Measurements from ENCODE around the gene FAM181B.
"Not testable (repeated sequence)": the region's sequence is repeated elsewhere in the genome, so short reads cannot be mapped to it uniquely, and the experiment has no call there.

The FAM181B gene

GRCh38 chr11:82732348-82732733 is 1.3 kb downstream of the FAM181B start:
- DNase-seq (ENCODE audit: low read depth in 2 of 2): no peak

GRCh38 chr11:82731691-82732277 is 1.9 kb downstream of the FAM181B start:
- DNase-seq (ENCODE audit: low read depth in 2 of 2): no peak

- DNase-seq (ENCODE audit: low read depth in 2 of 2): no peak
Measured at GRCh38 chr11:82730754-82731153, 2.9 kb downstream of the FAM181B start.

GRCh38 chr11:82730286-82730685 is 3.4 kb downstream of the FAM181B start:
- DNase-seq (ENCODE audit: low read depth in 2 of 2): no peak

GRCh38 chr11:82724026-82724425 is 9.6 kb downstream of the FAM181B start:
- DNase-seq (ENCODE audit: low read depth in 2 of 2): no peak

GRCh38 chr11:82722231-82722630 is 11.4 kb downstream of the FAM181B start:
- DNase-seq (ENCODE audit: low read depth in 2 of 2): no peak

- DNase-seq (ENCODE audit: low read depth in 2 of 2): no peak
Measured at GRCh38 chr11:82720267-82721065, 13.2 kb downstream of the FAM181B start.

GRCh38 chr11:82719361-82720105 is 14.1 kb downstream of the FAM181B start:
- no peak for DNase-seq (ENCODE audit: low read depth in 2 of 2)

- DNase-seq (ENCODE audit: low read depth in 2 of 2): no peak
Measured at GRCh38 chr11:82718821-82719220, 14.8 kb downstream of the FAM181B start.

- DNase-seq (ENCODE audit: low read depth in 2 of 2): peak in 1 of 2 experiments; percentile 9
Measured at GRCh38 chr11:82718307-82718706, 15.4 kb downstream of the FAM181B start.

- no peak for DNase-seq (ENCODE audit: low read depth in 2 of 2)
Measured at GRCh38 chr11:82714346-82715174, 19.1 kb downstream of the FAM181B start.

GRCh38 chr11:82711648-82712047 is 22.0 kb downstream of the FAM181B start:
- DNase-seq (ENCODE audit: low read depth in 2 of 2): no peak

GRCh38 chr11:82703796-82704195 is 29.9 kb downstream of the FAM181B start:
- no peak for DNase-seq (ENCODE audit: low read depth in 2 of 2)

- no peak for DNase-seq (ENCODE audit: low read depth in 2 of 2)
Measured at GRCh38 chr11:82703226-82703625, 30.4 kb downstream of the FAM181B start.

GRCh38 chr11:82701847-82702520 is 31.7 kb downstream of the FAM181B start:
- peak in 1 of 2 experiments; percentile 4 for DNase-seq (ENCODE audit: low read depth in 2 of 2)

GRCh38 chr11:82698576-82699352 is 34.9 kb downstream of the FAM181B start:
- no peak for DNase-seq (ENCODE audit: low read depth in 2 of 2)

GRCh38 chr11:82692981-82693380 is 40.7 kb downstream of the FAM181B start:
- DNase-seq (ENCODE audit: low read depth in 2 of 2): no peak

GRCh38 chr11:82689347-82689746 is 44.3 kb downstream of the FAM181B start:
- DNase-seq (ENCODE audit: low read depth in 2 of 2): not testable (repeated sequence)

- no peak for DNase-seq (ENCODE audit: low read depth in 2 of 2)
Measured at GRCh38 chr11:82686211-82686610, 47.5 kb downstream of the FAM181B start.

GRCh38 chr11:82683029-82683428 is 50.6 kb downstream of the FAM181B start:
- no peak for DNase-seq (ENCODE audit: low read depth in 2 of 2)

Data from fibroblast of skin of left biceps (primary cell).